GM19395 (cell line): ENCODE data around the gene NEURL1B.
A peak's percentile ranks its signal among the peaks of the same experiment; 100 is the strongest.
"Not testable (repeated sequence)": the region's sequence is repeated elsewhere in the genome, so short reads cannot be mapped to it uniquely, and the experiment has no call there.

Source experiments
- ATAC-seq: cut with Tn5 transposase; IDR thresholded peaks from one replicate; pipeline ENCODE4 v1.9.1; 2021; ENCODE audit warnings: mild to moderate bottlenecking, moderate library complexity; ENCODE audit not compliant: unreplicated experiment

Gene NEURL1B, protein sequence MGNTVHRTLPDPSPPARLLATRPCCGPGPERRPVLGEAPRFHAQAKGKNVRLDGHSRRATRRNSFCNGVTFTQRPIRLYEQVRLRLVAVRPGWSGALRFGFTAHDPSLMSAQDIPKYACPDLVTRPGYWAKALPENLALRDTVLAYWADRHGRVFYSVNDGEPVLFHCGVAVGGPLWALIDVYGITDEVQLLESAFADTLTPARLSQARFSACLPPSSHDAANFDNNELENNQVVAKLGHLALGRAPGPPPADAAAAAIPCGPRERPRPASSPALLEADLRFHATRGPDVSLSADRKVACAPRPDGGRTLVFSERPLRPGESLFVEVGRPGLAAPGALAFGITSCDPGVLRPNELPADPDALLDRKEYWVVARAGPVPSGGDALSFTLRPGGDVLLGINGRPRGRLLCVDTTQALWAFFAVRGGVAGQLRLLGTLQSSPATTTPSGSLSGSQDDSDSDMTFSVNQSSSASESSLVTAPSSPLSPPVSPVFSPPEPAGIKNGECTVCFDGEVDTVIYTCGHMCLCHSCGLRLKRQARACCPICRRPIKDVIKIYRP

DNA sequence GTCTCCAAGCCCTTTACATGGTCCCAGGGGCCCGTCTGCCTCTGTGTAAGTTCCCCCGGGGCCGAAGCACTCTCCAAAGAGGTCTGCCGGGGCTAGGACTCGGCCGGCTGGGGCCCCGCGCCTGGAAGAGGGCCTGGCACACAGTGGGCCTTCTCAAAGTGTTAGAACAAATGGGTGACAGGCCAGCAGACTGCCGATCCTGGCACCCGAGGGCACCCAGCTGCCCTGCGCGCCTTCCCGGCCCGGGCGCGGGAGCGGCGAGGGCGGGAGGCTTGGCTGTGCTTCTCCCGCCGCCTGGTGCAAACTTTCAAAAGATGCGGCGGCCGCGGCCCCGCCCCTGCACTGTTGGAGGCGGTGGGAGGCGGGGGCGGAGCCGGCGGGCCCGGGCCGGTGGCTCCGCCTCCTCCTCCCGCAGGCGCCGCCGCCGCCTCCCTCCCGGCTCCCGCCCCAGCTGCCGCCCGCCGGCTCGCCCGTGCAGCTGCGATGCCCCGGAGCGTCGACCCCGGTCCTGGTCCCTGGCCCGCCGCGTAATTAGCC is at the start of gene NEURL1B:
Gene NEURL1B, plus strand, starts transcription at position 442 of the 537 bp plus-strand sequence. CDS start 144 bp downstream, outside the sequence.
- peak; percentile 62 for ATAC-seq

DNA sequence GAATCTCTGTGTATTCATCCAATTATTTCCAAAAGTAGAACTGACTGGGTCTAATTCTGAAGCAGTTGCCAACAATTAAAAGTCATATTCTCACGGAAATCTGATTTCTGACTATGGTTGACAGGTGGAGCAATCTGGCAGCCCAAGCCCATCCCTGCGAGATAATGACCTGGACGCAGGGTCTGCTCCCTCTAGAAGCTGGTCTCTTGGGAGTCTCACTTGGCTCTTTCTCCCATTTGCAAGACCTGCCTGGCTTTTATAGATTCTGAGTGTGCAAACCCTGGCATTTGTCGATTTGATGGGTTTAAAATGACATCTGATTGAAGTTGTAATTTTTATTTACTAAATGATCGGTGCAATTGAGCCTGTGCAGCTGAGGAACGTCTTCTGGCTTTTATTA is 49.4 kb upstream of the NEURL1B start:
- ATAC-seq: no peak

DNA sequence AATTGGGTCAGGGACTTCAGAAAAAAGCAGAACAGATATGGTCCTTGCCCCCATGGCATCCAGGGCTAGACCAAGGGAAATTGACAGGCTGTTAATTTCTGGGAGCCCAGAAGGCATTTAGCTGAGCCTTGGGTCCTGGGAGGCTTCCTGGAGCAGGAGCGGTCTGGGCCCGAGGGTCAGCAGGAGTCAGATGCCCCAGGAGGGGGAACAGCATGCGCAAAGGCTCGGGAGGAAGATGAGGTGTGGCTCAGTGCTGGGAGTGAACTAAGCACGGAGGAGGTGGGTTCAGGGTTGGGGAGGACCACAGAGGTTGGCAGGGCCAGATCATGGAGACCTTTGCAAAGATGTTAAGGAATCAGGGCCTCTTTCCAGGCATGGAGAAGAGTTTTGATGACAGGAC is 48.2 kb upstream of the NEURL1B start:
- no peak for ATAC-seq

DNA sequence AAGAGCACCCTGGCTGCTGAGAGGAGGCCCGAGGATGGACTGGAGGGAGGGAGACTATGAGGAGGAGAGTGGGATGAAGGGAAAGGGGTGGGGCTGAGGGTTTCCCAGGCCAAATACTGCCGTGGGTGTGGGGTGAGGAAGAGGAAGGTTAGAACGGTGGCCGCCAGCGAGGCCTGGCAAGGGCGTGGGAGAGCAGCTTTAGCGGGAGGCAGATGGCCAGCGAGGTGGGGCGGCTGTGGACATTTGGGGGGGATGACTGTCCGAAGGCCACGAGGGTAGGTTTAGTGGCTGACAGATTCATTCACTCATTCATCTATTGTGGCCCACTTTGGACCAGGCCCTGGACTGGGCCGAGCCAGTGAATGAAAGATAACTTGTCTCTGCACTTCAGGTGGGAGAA is 47.8 kb upstream of the NEURL1B start:
- ATAC-seq: no peak

DNA sequence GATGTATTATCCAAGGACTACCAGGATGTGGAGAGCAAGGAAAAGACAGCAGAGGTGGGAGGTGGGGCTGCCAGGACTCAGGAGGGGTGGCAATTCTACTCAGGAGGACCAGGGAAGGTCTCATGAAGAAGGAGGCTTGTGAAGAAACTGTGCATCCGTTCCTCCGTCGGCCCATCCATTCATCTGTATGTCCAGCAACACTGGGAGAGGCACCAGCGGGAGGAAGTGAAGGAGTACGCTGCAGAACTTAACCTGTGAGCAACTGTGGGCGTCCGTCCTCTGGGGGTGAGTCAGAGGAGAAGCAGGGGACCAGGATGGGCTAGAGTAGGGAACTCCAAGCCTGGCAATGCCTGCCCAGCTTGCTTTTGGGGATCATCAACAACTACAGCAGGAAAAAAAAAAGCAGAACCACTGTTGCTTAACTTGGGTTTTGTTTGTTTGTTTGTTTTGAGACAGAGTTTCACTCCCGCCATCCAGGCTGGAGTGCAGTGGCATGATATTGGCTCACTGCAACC is 47.3 kb upstream of the NEURL1B start:
- no peak for ATAC-seq

DNA sequence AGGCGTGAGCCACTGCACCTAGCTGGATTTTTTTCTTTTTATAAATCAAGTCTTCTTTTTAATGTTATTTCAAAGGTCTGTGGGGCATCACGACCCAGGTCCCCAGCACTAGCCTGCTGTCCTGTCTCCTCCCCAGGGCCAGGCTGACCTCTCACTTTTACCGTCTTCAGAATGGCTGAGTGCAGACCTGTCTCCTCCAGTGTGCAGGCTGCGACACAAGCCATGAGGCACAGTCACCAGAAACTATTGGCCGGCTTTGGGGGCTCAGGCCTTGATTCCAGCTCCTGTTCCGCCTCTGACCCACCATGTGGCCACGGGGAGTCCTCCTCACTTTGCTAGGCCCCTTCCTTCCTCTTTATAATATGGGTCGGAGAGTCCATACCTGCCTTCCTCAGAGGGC is 46.6 kb upstream of the NEURL1B start:
- no peak for ATAC-seq

DNA sequence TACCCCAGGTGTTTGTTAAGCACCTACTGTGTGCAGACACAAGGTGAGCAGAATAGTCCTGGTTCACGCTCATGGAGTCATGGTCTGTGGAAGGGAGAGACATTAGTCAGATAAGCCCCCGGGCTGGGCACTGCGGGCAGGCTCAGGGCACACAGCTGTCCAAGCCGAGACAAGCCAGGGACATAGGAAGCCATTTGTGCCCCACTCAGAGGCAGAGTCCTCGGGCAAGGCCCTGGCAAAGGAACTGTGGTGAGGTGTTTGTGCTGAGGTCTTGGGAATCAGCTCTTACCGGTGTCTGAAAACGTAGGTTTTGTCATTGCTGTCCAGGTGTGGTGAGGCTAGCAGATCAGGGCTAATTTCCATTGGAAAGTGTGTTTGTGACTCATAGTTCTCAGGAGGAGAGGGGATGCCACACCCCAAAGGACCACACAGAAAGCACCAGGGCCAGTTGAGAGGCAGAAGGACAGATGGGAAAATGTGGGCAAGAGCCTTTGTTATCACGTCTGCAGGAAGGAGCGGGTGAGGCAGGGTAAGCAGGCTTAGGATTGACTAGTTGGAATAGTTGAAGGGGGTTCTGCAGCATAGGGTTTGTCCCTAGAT is 46.1 kb upstream of the NEURL1B start:
- ATAC-seq: no peak

DNA sequence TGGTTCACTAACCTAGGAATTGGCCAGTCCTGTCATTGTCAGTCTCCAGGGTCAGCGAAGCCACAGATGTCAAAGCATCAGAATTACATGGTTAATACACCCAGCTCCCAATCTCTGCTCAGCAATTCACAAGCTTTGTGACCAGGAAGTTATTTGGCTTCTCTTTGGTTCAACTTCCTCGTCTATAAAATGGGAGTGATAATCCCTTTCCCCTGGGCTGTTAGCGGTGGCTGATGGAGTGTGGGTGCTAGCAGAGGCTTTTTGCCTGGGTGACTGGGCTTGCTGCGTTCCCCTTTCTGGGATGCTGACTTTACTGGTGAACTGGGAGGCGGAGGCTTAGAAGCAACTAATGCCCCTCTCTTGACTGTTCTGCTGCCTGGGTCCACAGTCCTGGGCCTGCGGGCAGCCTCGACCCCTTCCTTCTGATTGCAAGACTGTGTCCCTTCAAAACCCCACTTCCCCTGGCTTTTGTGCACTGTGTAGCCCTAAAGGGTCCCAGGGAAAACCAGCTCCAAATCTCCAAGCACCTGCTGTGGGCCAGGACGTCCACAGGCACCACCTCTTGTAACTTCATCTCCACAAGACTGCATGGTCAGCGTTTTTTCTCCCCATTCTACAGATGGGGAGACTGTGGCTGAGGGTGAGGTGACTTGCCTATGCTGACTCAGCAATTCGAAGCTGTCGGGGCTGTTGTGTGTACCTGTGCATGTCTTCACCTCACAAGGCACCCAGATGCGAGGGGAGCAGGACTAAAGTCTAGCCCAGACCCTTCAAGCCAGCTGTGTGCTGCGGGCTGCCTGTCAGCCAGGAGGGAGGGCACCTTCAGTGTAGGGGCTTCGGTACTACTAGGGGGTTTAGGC is 45.2 kb upstream of the NEURL1B start:
- no peak for ATAC-seq

DNA sequence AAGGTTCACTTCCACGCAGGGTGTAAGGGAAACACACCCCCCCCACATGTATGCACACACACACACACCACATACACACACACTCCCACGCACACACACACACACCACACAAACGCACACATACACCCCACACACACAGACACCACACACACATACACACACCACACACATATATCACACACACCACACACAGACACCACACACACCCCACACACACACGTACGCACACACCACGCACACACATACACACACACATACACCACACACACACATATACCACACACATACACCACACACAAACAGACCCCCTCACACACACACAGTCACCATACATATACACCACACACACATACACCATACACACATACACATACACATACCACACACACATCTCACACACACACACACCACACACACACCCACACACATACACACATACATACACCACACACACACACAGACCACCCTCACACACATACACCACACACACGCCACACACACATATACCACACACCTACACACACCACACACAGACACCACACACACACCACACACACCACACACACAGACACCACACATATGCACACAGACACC is 44.3 kb upstream of the NEURL1B start:
- ATAC-seq: no peak

GRCh38 chr5:172597755-172598155 is 43.3 kb upstream of the NEURL1B start:
- ATAC-seq: no peak

GRCh38 chr5:172598251-172599203 is 42.5 kb upstream of the NEURL1B start:
- no peak for ATAC-seq

- ATAC-seq: no peak
These were observed 41.9 kb upstream of the NEURL1B start for GRCh38 chr5:172599204-172599567.

GRCh38 chr5:172600571-172600970 is 40.5 kb upstream of the NEURL1B start:
- ATAC-seq: no peak

DNA sequence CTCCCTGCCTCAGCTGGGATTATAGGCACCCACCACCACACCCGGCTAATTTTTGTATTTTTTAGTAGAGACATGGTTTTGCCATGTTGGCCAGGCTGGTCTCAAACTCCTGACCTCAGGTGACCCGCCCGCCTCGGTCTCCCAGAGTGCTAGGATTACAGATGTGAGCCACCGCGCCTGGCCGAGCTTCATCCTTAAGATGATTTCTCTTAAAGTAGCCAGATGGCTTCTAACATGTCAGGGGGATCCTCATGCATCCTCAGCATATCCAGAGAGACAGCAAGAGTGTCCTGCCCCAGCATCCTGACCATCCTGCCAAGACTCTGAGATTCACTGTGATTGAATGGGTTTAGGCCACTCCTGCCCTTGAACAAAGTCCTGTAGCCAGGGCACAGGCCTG is 39.5 kb upstream of the NEURL1B start:
- ATAC-seq: not testable (repeated sequence)

DNA sequence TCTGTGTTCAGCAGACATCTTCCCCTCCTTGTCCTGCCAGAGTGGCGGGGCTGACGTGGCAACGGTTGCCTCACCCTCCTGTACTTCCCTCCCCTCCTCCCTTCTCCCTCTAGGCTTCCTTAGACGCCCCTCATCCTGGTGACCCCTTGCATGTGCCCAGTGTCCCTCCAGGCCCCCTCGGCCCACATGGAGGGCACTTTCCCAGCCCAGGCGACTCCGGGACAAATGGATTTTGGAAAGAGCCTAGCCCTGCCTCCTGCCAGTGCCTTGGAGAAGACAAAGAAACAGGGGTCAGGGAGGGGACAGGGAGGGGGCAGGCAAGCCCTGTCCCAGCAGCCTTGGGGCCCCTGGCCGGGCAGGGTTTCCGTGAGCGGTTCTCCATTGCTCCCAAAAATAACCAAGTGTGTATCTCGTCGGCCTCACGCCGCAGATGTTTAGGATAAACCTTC is 38.3 kb upstream of the NEURL1B start:
- ATAC-seq: no peak

DNA sequence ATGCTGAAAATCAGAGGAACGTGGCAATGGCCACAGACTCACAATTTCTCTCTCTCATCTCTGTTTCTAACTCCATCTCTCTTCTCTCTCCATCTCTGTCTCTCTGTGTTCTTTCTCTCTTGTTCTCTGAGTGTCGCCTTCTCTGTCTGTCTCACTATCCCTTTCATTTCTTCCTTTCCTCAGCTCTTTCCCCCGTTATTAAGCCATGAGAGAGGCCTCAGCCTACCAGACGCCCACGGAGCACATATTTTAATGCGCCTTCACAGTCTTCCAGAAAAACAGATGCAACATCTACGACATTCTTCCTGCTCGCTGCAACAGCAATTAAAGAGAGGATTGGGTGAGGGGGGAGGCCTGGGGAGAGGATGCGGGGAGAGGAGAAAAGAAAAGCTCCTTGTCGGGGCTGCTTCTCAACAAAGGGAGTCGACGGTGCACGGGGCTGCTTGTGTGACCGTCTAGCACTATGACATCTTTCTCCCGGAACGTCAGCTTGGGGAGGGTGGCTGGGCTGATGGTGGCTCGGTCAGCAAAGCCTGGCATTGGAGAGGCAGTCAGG is 37.7 kb upstream of the NEURL1B start:
- ATAC-seq: no peak

GRCh38 chr5:172605466-172605865 is 35.6 kb upstream of the NEURL1B start:
- ATAC-seq: no peak

GRCh38 chr5:172606156-172606785 is 34.8 kb upstream of the NEURL1B start:
- no peak for ATAC-seq
